ENCODE data around the gene BCAM.

Gene BCAM

GRCh38 chr19:44794610-44795009 is 14.3 kb upstream of the BCAM start:
- TF ChIP-seq CTCF (IDR thresholded peaks at IDR 0.05; ENCODE audit: low read depth, low read length) = no peak

GRCh38 chr19:44795398-44795987 is 13.4 kb upstream of the BCAM start:
- no peak for TF ChIP-seq CTCF (IDR thresholded peaks at IDR 0.05; ENCODE audit: low read depth, low read length)
- H3K4me3 ChIP-seq (replicated peaks in 1 of 2; ENCODE audit: low read depth in 2 of 2, low read length in 2 of 2) = no peak overlapping the region
- DNase-seq (ENCODE audit: low read depth in 2 of 2) = no peak

More at GRCh38 chr19:44794610-44795009, 14.3 kb upstream of the BCAM start:
- H3K4me3 ChIP-seq (replicated peaks in 1 of 2; ENCODE audit: low read depth in 2 of 2, low read length in 2 of 2) = no peak overlapping the region
- DNase-seq (ENCODE audit: low read depth in 2 of 2) = no peak

GRCh38 chr19:44796701-44797115 is 12.2 kb upstream of the BCAM start:
- no peak for TF ChIP-seq CTCF (IDR thresholded peaks at IDR 0.05; ENCODE audit: low read depth, low read length)
- peak in 1 of 2 donors; percentile 39 for DNase-seq (ENCODE audit: low read depth in 2 of 2)
- no peak overlapping the region for H3K4me3 ChIP-seq (replicated peaks in 1 of 2; ENCODE audit: low read depth in 2 of 2, low read length in 2 of 2)

GRCh38 chr19:44799627-44800346 is 9.1 kb upstream of the BCAM start:
- no peak for DNase-seq (ENCODE audit: low read depth in 2 of 2)
- H3K4me3 ChIP-seq (replicated peaks in 1 of 2; ENCODE audit: low read depth in 2 of 2, low read length in 2 of 2) = no peak overlapping the region
- no peak for TF ChIP-seq CTCF (IDR thresholded peaks at IDR 0.05; ENCODE audit: low read depth, low read length)

GRCh38 chr19:44800461-44800860 is 8.4 kb upstream of the BCAM start:
- peak; percentile 99 for TF ChIP-seq CTCF (IDR thresholded peaks at IDR 0.05; ENCODE audit: low read depth, low read length)
- no peak overlapping the region for H3K4me3 ChIP-seq (replicated peaks in 1 of 2; ENCODE audit: low read depth in 2 of 2, low read length in 2 of 2)
- peak; percentile 75 to 81 for DNase-seq (ENCODE audit: low read depth in 2 of 2)

- no peak for TF ChIP-seq CTCF (IDR thresholded peaks at IDR 0.05; ENCODE audit: low read depth, low read length)
These were observed 5.2 kb upstream of the BCAM start for GRCh38 chr19:44803442-44804428.

More at GRCh38 chr19:44803442-44804428, 5.2 kb upstream of the BCAM start:
- DNase-seq (ENCODE audit: low read depth in 2 of 2) = no peak
- H3K4me3 ChIP-seq (replicated peaks in 1 of 2; ENCODE audit: low read depth in 2 of 2, low read length in 2 of 2) = no peak overlapping the region

Measured in cardiac fibroblast (primary cell).